Smooth muscle cell (in vitro differentiated cells): Measurements from ENCODE around the gene SCCPDH. TPM values are rescaled to one million over a fixed set of nuclear protein-coding genes. Genes with fewer than 3 reads are reported as not detected.
"Not testable (repeated sequence)": the region's sequence is repeated elsewhere in the genome, so short reads cannot be mapped to it uniquely, and the experiment has no call there.

ENCODE experiments used
- DNase-seq: peaks from one replicate; lab custom pipeline; 2025; ENCODE audit not compliant: unreplicated experiment; lab: John Stamatoyannopoulos, UW
- H2AFZ ChIP-seq: fragments of 200-600 bp; sonication (generic); 2 replicates; pipeline ENCODE4 v1.6.0; 2016; ENCODE audit warnings: antibody characterized with exemption, low read depth, mild to moderate bottlenecking
- H3F3A ChIP-seq: fragments of 200-600 bp; sonication (generic); 2 replicates; pipeline ENCODE4 v1.6.0; 2017; ENCODE audit warnings: antibody characterized with exemption, low read depth
- H3K27ac ChIP-seq: fragments of 200-600 bp; sonication (generic); 2 replicates; pipeline ENCODE4 v1.5.1; 2016; ENCODE audit warnings: low read depth, mild to moderate bottlenecking
- H3K27me3 ChIP-seq: fragments of 200-600 bp; sonication (generic); 2 replicates; pipeline ENCODE4 v1.6.1; 2016; ENCODE audit warnings: low read depth, mild to moderate bottlenecking
- H3K36me3 ChIP-seq: fragments of 200-600 bp; sonication (generic); 2 replicates; pipeline ENCODE4 v1.5.1; 2016; ENCODE audit warnings: low read depth
- H3K4me1 ChIP-seq: fragments of 200-600 bp; sonication (generic); 2 replicates; pipeline ENCODE4 v1.5.1; 2016; ENCODE audit warnings: low read depth
- H3K4me2 ChIP-seq: fragments of 200-600 bp; sonication (generic); 2 replicates; pipeline ENCODE4 v1.6.0; 2016; ENCODE audit warnings: mild to moderate bottlenecking
- H3K4me3 ChIP-seq: fragments of 200-600 bp; sonication (generic); 2 replicates; pipeline ENCODE4 v1.5.1; 2016; ENCODE audit warnings: mild to moderate bottlenecking
- H3K79me2 ChIP-seq: fragments of 200-600 bp; sonication (generic); 2 replicates; pipeline ENCODE4 v1.6.0; 2016; ENCODE audit warnings: low read depth, mild to moderate bottlenecking
- H3K9ac ChIP-seq: fragments of 200-600 bp; sonication (generic); 2 replicates; pipeline ENCODE4 v1.6.0; 2016; ENCODE audit warnings: low read depth
- H3K9me3 ChIP-seq: fragments of 200-600 bp; sonication (generic); replicated peaks from 2 replicates; pipeline ENCODE4 v1.5.1; 2016; ENCODE audit warnings: low read depth
- H4K20me1 ChIP-seq: fragments of 200-600 bp; sonication (generic); 2 replicates; pipeline ENCODE4 v1.6.0; 2016; ENCODE audit warnings: low read depth
- CTCF ChIP-seq: fragments of 200-600 bp; sonication (generic); IDR thresholded peaks from 2 replicates; pipeline ENCODE4 v1.5.1; 2017; ENCODE audit warnings: borderline replicate concordance, mild to moderate bottlenecking, antibody characterized with exemption; ENCODE audit not compliant: insufficient read depth, poor library complexity, severe bottlenecking
- WGBS: methylation state at CpG from one replicate; pipeline ENCODE4 v1.1.7; 2016; ENCODE audit warnings: low lambda C conversion rate; 5-methylcytosine and 5-hydroxymethylcytosine counted together
- polyA plus RNA-seq: library from polyadenylated mRNA; unstranded; fragments of >200 nt; fragmentation: Nextera tagmentation; extraction: Ambion mirVana; gene quantifications from 2 replicates; pipeline ENCODE4 v1.2.1, GENCODE V29; 2016
- total RNA-seq: library from RNA; depleted of rRNA; stranded (reverse); fragments of >200 nt; gene quantifications from 2 replicates; pipeline ENCODE4 v1.2.3, GENCODE V29; 2014

The SCCPDH gene
- total and polyA plus RNA-seq, 2 experiments from 2014 or later, result 19.6 to 27.0 TPM

DNA sequence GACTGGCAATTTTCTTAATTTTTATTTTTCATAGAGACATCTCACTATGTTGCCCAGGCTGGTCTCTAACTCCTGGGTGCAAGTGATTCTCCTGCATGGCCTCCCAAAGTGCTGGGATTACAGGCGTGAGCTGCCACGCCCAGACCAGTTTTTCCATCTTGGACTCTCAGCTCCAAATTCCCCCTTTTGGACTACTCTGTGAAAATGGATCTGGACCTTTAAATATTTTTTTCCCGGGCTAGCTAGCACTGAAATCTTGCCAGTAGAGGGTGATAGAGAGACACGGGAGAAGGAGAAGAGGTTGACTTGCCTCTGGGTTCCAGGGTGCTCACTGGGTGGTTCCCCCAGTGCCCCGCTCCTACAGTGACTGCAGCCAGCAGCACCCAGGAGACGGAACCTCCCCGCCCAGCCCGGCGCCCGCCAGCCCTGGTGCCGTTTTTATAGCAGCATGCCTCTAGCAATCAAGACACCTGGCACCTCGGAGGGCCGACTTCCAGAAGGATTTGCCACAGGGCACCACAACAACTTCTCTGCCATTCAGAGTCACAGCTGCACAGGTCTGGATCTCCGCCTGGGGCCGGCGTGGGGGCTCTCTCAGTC, 34.7 kb upstream of the SCCPDH start:
- H3K4me3 ChIP-seq, result peak overlapping the region; percentile 13
- peak overlapping the region; percentile 79 for H3K4me2 ChIP-seq
- H4K20me1 ChIP-seq, result no peaks in the 10 kb centered on the region
- no peaks in the 10 kb centered on the region for H3K9me3 ChIP-seq
- H3K79me2 ChIP-seq, result no peaks in the 10 kb centered on the region
- H3K4me1 ChIP-seq, result peaks cover 3% of the 10 kb centered on the region
- no peaks in the 10 kb centered on the region for H3F3A ChIP-seq
- TF ChIP-seq CTCF, result peak; percentile 79
- DNase-seq, result no peak
- no peak overlapping the region for H3K27ac ChIP-seq
- no peaks in the 10 kb centered on the region for H3K27me3 ChIP-seq
- H3K9ac ChIP-seq, result no peak overlapping the region
- peak overlapping the region; percentile 66 for H2AFZ ChIP-seq
- H3K36me3 ChIP-seq, result no peaks in the 10 kb centered on the region
- 36% methylated on average over 14 of the region's 16 CpGs for WGBS

- peak overlapping the region; percentile 66 for H2AFZ ChIP-seq
- TF ChIP-seq CTCF, result no peak
- no peaks in the 10 kb centered on the region for H3K27me3 ChIP-seq
- WGBS, result 90% methylated on average over 12 of the region's 12 CpGs
- no peak overlapping the region for H3K4me3 ChIP-seq
- no peaks in the 10 kb centered on the region for H3K36me3 ChIP-seq
- H3K9me3 ChIP-seq, result no peaks in the 10 kb centered on the region
- no peaks in the 10 kb centered on the region for H4K20me1 ChIP-seq
- H3K27ac ChIP-seq, result no peak overlapping the region
- no peak for DNase-seq
- no peaks in the 10 kb centered on the region for H3K79me2 ChIP-seq
- H3K4me1 ChIP-seq, result peaks cover 3% of the 10 kb centered on the region
- H3F3A ChIP-seq, result no peaks in the 10 kb centered on the region
- no peak overlapping the region for H3K4me2 ChIP-seq
- no peak overlapping the region for H3K9ac ChIP-seq
These were observed 34.1 kb upstream of the SCCPDH start for GRCh38 chr1:246690100-246690499.

GRCh38 chr1:246691622-246692495, 32.4 kb upstream of the SCCPDH start:
- Histone ChIP-seq H3K9ac (no peak overlapping the region), H3K4me1 (peaks cover 3% of the 10 kb centered on the region), H3K9me3 (no peaks in the 10 kb centered on the region), H3K27me3 (no peaks in the 10 kb centered on the region), H3K4me3 (no peak overlapping the region), H3K4me2 (no peak overlapping the region), H3K79me2 (no peaks in the 10 kb centered on the region), H3F3A (no peaks in the 10 kb centered on the region), H4K20me1 (no peaks in the 10 kb centered on the region), H3K36me3 (no peaks in the 10 kb centered on the region), H2AFZ (no peak overlapping the region), H3K27ac (no peak overlapping the region)
- no peak for DNase-seq
- WGBS, result 72% methylated on average over 15 of the region's 15 CpGs
- TF ChIP-seq CTCF, result no peak

GRCh38 chr1:246694213-246694895, 29.9 kb upstream of the SCCPDH start:
- H2AFZ ChIP-seq, H3K27me3 ChIP-seq, H3K4me1 ChIP-seq, H3K79me2 ChIP-seq, H3K4me3 ChIP-seq, DNase-seq, H3K9me3 ChIP-seq, H3K36me3 ChIP-seq, H3K27ac ChIP-seq, H3K9ac ChIP-seq, H3F3A ChIP-seq, H3K4me2 ChIP-seq, H4K20me1 ChIP-seq: not testable (repeated sequence)
- 95% methylated on average over 10 of the region's 10 CpGs for WGBS
